ENCODE measurements around the gene SH3BP2.

The SH3BP2 gene

GRCh38 chr4:2834001-2834921, 41.4 kb downstream of the SH3BP2 start:
- no peak for DNase-seq

GRCh38 chr4:2835978-2836377, 43.1 kb downstream of the SH3BP2 start:
- DNase-seq: no peak

GRCh38 chr4:2836391-2836859, 43.5 kb downstream of the SH3BP2 start:
- DNase-seq: no peak

DNA sequence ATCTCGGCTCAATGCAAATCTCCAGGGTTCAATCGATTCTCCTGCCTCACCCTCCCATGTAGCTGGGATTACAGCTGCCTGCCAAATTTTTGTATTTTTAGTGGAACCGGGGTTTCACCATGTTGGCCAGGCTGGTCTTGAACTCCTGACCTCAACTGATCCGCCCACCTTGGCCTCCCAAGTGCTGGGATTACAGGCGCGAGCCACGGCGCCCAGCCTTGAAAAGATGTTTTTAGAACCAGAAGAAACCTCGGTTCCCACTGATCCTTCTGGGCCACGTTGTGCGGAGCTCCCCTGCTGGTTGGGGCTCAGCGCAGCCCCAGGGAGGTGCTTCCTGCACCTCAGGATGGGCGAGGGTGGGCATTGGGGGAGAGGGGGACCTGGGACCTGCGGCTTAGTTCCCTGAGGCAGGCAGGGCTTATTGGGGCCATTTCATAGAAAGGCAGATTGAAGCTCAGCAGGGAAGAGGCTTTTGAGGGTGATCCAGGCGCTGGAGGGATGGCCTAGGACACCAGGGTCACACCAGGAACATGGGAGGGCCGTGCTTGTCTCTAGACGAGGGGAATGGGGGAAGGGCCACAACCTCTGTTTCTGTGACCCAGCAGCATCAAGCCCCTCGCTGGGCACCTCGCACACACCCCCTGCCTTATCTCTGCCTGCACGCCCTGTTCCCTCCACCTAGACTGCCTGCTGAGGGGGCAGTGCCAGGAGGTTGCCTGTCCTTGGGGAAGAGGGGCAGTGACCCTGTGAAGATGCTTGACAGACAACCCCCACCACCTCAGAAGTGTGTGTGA, 44.4 kb downstream of the SH3BP2 start:
- DNase-seq: no peak

DNA sequence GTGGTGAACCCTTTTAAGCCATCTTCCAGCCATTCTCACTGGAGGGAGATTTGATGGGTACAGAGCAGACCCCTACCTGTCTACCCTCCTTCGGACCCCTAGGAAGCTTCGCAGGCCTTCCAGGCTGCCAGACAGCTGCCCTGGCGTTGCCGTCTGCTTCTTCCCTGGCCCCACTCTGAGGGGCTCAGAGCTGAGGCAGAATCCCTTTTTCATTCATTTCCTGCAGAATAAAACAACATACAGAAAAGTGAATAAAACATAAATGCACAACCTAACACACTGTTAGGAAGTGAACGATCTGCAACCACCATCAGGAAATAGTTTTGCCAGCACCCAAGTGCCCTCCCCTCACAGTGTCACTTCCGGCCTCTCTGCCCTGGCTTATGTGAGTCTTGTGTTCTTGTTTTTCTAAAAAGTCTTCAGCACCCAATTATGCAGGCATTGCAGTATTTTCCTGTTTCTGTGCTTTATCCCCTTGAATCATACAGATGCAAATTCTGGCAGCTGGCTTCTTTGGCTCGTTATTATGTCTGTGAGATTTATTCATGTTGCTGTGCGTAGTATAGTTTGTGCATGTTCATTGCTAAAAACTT, 45.1 kb downstream of the SH3BP2 start:
- peak; percentile 64 for DNase-seq

DNA sequence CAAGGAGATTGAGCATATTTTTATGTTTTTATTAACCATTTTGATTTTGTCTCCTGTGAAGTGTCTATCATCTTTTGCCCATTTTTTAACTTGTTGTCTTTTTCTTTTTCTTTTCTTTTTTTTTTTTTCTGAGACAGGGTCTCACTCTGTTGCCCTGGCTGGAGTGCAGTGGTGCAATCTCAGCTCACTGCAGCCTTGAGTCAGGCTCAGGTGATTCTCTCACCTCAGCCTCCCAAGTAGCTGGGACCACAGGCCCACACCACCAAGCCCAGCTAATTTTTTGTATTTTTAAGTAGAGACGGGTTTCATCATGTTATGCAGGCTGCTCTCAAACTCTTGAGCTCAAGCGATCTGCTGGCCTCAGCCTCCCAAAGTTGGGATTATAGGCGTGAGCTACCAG, 46.2 kb downstream of the SH3BP2 start:
- no peak for DNase-seq

DNA sequence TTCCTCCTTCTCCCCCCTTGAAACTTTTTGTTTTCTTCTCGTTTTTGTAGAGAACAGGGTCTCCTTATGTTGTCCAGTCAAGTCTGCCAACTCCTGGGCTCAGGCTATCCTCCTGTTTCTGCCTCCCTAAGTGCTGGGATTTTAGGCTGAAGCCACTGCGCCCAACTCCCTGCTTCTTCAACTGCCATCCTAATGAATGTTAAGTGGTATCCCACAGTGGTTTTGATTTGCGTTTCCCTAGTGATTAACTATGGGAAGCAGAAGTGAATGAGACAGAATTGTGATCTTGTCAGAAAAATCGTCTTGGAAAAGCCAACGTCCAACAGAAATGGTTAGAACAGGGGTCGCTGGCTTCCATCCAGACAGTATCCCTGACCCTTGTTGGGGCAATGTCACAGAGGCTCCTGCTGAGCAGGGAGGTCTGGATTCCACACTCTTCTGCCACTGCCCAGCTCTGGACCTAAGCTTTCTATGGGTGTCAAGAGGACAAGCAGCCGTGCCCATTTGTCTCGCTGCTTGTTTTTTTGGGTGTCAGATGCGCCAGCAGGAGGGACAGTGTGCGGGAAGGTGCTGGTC, 49.9 kb downstream of the SH3BP2 start:
- DNase-seq: no peak

DNA sequence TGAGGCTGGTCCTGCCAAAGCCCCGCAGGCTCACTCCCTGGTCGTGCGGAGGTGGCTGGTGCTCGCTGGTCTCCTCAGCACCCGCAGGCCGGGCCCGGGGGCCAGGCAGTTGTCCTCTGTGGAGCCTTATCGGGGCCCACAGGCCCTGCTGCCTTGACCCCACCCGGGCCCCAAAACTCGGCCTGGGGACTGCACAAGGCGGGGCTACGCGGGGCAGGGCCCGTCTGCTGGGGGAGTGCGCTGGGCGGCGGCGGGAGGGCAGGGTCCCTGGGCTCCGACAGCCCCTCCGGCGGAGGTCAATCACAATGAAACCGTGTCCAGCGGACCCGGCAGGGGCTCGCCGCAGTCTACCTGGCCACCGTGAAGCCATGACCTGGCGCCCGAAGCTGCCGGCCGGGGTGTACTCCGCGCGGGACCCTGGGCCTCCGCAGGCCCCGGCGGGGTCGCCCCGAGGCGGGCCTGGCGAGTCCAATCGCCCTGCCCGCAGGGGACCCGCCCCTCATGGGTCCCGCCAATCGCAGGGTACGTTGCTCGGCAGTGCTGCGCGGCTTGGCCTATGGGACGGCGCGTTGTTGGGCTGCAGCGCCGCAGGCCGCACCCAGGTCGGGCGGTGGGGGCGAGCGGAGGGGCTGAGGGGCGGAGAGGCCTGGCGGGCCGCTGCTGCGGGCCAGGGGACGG, 50.5 kb downstream of the SH3BP2 start, which contains the start of gene ADD1:
ADD1 (plus strand) TSS at position 582 of the 678 bp plus-strand sequence. CDS start 32,072 bp downstream, outside the sequence.
- peak; percentile 88 for DNase-seq

DNA sequence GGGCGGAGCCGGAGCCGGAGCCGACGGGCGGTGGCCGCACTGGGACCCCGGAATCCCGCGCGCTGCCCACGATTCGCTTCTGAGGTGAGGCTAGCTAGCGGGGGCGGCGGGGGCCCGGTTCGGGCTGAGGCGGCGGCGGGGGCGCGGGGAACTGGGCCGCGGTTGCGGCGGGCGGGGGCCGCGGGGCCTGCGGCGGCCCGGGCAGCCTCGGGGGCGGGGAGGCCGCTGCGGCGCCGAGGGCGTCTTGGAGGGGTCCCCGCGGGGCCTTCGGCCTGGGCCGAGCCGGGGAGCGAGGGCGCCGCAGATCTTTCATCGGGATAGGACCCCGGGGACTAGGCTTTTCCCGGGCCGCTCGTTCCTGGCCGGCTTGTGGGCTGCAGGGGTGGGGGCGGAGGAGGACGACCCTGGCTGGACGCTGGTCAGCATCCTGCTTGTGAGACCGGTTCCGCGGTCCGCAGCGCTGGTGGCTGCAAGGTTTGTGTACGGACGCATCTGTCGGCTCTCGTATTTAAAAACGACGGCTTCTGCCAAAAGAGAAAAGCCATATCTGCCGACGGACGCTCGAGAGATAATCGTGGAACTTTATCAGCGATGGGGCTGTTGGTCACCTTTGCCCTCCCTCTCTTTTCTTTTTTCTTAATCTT, 51.2 kb downstream of the SH3BP2 start:
- no peak for DNase-seq

- no peak for DNase-seq
Observed at GRCh38 chr4:2846172-2846571, 53.3 kb downstream of the SH3BP2 start.

GRCh38 chr4:2847302-2847871, 54.5 kb downstream of the SH3BP2 start:
- DNase-seq: no peak

GRCh38 chr4:2848449-2848848, 55.6 kb downstream of the SH3BP2 start:
- DNase-seq: no peak

GRCh38 chr4:2849267-2850152, 56.6 kb downstream of the SH3BP2 start:
- no peak for DNase-seq

GRCh38 chr4:2850966-2851798, 58.3 kb downstream of the SH3BP2 start:
- no peak for DNase-seq

- DNase-seq: no peak
Observed at GRCh38 chr4:2852481-2852921, 59.6 kb downstream of the SH3BP2 start.

DNA sequence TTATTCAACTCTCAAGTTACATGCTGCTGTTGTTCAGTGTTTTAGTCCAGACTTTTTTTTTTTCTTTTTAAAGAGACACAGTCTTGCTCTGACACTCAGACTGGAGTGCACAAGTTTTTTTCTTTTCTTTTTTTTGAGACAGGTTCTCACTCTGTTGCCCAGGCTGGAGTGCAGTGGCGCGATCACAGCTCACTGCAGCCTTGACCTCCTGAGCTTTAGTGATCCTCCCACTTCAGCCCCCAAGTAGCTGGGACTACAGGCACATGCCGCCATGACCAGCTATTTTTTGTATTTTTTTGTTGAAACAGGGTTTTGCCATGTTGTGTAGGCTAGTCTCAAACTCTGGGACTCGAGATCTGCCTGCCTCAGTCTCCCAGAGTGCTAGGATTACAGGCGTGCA, 62.7 kb downstream of the SH3BP2 start:
- no peak for DNase-seq

DNA sequence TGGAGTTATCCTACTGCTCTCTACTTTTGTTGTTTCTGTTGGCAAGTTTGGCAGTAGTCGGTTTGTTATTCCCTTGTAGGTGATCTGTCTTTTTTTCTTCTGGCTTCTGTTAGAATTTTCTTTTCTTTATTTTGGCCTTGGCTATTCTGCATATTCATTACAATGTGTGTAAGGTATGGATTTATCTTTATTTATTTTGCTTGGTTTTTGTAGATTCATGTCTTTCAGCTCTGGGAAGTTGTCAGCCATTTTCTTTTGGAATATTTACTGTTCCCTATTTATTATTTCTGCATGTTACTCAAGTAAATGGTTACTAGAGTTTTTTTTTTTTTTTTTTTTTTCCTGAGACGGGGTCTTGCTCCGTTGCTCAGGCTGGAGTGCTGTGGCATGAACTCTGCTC, 63.4 kb downstream of the SH3BP2 start:
- DNase-seq: no peak

DNA sequence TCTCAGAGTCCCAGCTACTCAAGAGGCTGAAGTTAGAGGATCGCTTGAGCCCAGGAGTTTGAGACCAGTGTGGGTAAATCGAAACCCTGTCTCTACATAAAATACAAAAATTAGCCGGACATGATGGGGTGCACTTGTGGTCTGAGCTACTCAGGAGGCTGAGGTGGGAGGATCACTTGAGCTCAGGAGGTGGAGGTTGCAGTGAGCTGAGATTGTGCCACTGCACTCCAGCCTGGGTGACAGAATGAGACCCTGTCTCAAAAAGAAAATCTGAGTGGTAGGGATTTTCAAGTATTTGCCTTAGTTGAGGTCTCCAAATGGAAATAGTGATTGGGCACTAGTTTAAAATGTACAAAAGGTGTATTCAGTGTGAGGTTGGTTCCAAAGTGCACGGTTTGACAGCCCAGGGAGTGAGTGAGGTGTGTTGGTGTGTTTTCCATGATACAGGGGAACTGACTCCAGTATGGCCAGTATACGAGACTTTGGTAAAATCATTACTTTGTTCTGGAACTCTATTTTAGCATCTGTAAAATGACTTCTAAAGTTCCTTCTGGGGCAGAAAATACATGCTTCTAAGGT, 64.6 kb downstream of the SH3BP2 start:
- DNase-seq: no peak
